NCI-H1048 (cell line): ENCODE data around the gene ERGIC3.
"Not testable (repeated sequence)": the region's sequence is repeated elsewhere in the genome, so short reads cannot be mapped to it uniquely, and the experiment has no call there.

Source experiments
- DNase-seq: peaks from one replicate; lab custom pipeline; 2025; lab: John Stamatoyannopoulos, UW

Gene ERGIC3

GRCh38 chr20:35518955-35519354 lies 22.9 kb upstream of the ERGIC3 start:
- no peak for DNase-seq

GRCh38 chr20:35523298-35523888 lies 18.5 kb upstream of the ERGIC3 start:
- DNase-seq: no peak

- no peak for DNase-seq
Measured at GRCh38 chr20:35525639-35526038, 16.2 kb upstream of the ERGIC3 start.

GRCh38 chr20:35527122-35527769 lies 14.6 kb upstream of the ERGIC3 start:
- no peak for DNase-seq

GRCh38 chr20:35529552-35529951 lies 12.3 kb upstream of the ERGIC3 start, which contains the start of gene C20orf173:
Gene C20orf173, minus strand, starts transcription at chr20:35529652. Its CDS starts 279 bp downstream, at chr20:35529373.
- no peak for DNase-seq

GRCh38 chr20:35539756-35540212 lies 2.1 kb upstream of the ERGIC3 start:
- no peak for DNase-seq

GRCh38 chr20:35541118-35541782 lies 628 bp upstream of the ERGIC3 start:
- no peak for DNase-seq

GRCh38 chr20:35542990-35543389 lies 1.1 kb downstream of the ERGIC3 start:
- DNase-seq: no peak

GRCh38 chr20:35544436-35544835 lies 2.6 kb downstream of the ERGIC3 start:
- DNase-seq: no peak

- DNase-seq: not testable (repeated sequence)
Measured at GRCh38 chr20:35544941-35545340, 3.1 kb downstream of the ERGIC3 start.

- DNase-seq: no peak
Measured at GRCh38 chr20:35546127-35546526, 4.2 kb downstream of the ERGIC3 start.

- no peak for DNase-seq
Measured at GRCh38 chr20:35547329-35547728, 5.5 kb downstream of the ERGIC3 start.

- DNase-seq: no peak
Measured at GRCh38 chr20:35551503-35551902, 9.6 kb downstream of the ERGIC3 start.

- no peak for DNase-seq
Measured at GRCh38 chr20:35552914-35553313, 11.0 kb downstream of the ERGIC3 start.

GRCh38 chr20:35555461-35555860 lies 13.6 kb downstream of the ERGIC3 start:
- not testable (repeated sequence) for DNase-seq

- DNase-seq: no peak
Measured at GRCh38 chr20:35555951-35556645, 14.2 kb downstream of the ERGIC3 start.

GRCh38 chr20:35556871-35557270 lies 15.0 kb downstream of the ERGIC3 start:
- no peak for DNase-seq

- DNase-seq: no peak
Measured at GRCh38 chr20:35558451-35558850, 16.6 kb downstream of the ERGIC3 start.

GRCh38 chr20:35559042-35559693 lies 17.3 kb downstream of the ERGIC3 start:
- no peak for DNase-seq

GRCh38 chr20:35560105-35560511 lies 18.2 kb downstream of the ERGIC3 start:
- DNase-seq: no peak

GRCh38 chr20:35560541-35560940 lies 18.7 kb downstream of the ERGIC3 start:
- no peak for DNase-seq

- no peak for DNase-seq
Measured at GRCh38 chr20:35561268-35561667, 19.4 kb downstream of the ERGIC3 start.
